HEK293T (cell line): Measurements from ENCODE around the gene MRPL21.
A peak's percentile ranks its signal among the peaks of the same experiment; 100 is the strongest.

ENCODE experiments used
- ARNT ChIP-seq: fragments of 450-650 bp; IDR thresholded peaks from 2 replicates; pipeline ENCODE4 v1.6.1; 2017; ENCODE audit warnings: mild to moderate bottlenecking
- BHLHE40 ChIP-seq: fragments of 450-650 bp; IDR thresholded peaks from 2 replicates; pipeline ENCODE4 v1.6.1; 2016; ENCODE audit warnings: mild to moderate bottlenecking, moderate library complexity, borderline replicate concordance
- CTBP1 ChIP-seq: fragments of 450-650 bp; IDR thresholded peaks from 2 replicates; pipeline ENCODE4 v1.6.1; 2016; ENCODE audit warnings: borderline replicate concordance
- ELF4 ChIP-seq: fragments of 450-650 bp; IDR thresholded peaks from 2 replicates; pipeline ENCODE4 v1.6.1; 2017; ENCODE audit warnings: antibody characterized with exemption
- FOXA1 ChIP-seq: fragments of 450-650 bp; IDR thresholded peaks from 2 replicates; pipeline ENCODE4 v1.6.1; 2016; ENCODE audit warnings: mild to moderate bottlenecking
- FOXK2 ChIP-seq: fragments of 450-650 bp; IDR thresholded peaks from 2 replicates; pipeline ENCODE4 v1.6.1; 2016; ENCODE audit warnings: mild to moderate bottlenecking
- FOXM1 ChIP-seq: fragments of 450-650 bp; IDR thresholded peaks from 2 replicates; pipeline ENCODE4 v1.6.1; 2017; ENCODE audit warnings: mild to moderate bottlenecking, borderline replicate concordance
- HDGF ChIP-seq: fragments of 450-650 bp; IDR thresholded peaks from 2 replicates; pipeline ENCODE4 v1.6.1; 2017; ENCODE audit warnings: antibody characterized with exemption, borderline replicate concordance
- LEF1 ChIP-seq: fragments of 450-650 bp; IDR thresholded peaks from 2 replicates; pipeline ENCODE4 v1.6.1; 2017; ENCODE audit warnings: mild to moderate bottlenecking, borderline replicate concordance
- SP1 ChIP-seq: fragments of 450-650 bp; IDR thresholded peaks from 2 replicates; pipeline ENCODE4 v1.6.1; 2017
- SUZ12 ChIP-seq: fragments of 450-650 bp; IDR thresholded peaks from 2 replicates; pipeline ENCODE4 v1.6.1; 2016; ENCODE audit warnings: mild to moderate bottlenecking
- ZNF384 ChIP-seq: fragments of 450-650 bp; IDR thresholded peaks from 2 replicates; pipeline ENCODE4 v1.6.1; 2016
- TF ChIP-seq, protein P1 (sequence below): fragments of 450-650 bp; IDR thresholded peaks from 2 replicates; pipeline ENCODE4 v1.6.1; 2016

DNA sequence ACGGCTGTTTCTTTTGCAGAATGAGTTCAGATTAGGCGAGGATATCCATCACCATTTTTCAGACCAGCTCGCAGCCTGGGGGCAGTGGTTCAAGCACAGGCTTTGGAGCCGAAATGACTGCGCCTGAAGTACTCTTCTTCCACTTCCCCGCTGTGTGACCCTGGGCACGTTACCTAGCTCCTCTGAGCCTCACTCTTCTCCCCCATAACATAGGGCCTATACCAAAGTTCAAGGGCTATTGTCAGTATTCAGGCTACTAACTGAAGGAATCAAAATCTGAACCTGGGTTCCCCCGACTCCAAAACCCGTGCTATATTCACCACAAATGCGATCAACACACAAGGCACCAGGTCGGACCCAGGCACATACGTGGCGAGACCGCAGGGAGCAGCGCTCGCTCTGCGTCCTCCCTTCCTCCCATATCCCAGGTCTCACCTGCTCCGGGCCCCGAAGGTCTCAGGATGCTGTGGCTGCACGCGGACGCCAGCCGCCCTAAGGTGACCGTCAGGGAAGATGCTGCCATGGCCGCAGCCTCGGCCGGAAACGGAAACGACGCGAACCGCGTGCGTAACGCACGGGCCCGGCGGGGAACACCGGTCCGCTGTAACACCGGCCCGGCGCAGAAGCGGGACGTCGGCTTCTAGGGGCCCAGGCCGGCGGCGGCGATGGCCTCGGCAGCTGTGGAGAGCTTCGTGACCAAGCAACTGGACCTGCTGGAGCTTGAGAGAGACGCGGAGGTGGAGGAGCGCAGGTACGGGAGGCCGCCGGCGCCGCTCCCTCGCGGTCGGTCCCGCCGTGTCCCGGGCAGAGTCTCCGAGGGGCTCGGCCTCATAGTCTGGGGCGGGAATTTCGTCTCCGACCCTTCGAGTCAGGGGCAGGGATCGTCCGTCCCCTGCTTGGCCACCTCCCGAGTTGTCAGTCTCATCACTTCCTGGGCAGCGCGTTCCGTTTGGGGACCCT, at the start of gene MRPL21, which contains the start of gene IGHMBP2:
- TF ChIP-seq BHLHE40 (no peak), FOXA1 (no peak), ZNF384 (no peak), LEF1 (0 out of 2 replicates have a peak, but pooled peaks have one; percentile 46), SUZ12 (no peak), ARNT (peak; percentile 68), SP1 (no peak), FOXK2 (no peak), FOXM1 (peak; percentile 75; the same call in 1 of the 2 replicates), CTBP1 (peak; percentile 95), ELF4 (peak; percentile 66), HDGF (no peak)
- TF ChIP-seq, protein P1, sequence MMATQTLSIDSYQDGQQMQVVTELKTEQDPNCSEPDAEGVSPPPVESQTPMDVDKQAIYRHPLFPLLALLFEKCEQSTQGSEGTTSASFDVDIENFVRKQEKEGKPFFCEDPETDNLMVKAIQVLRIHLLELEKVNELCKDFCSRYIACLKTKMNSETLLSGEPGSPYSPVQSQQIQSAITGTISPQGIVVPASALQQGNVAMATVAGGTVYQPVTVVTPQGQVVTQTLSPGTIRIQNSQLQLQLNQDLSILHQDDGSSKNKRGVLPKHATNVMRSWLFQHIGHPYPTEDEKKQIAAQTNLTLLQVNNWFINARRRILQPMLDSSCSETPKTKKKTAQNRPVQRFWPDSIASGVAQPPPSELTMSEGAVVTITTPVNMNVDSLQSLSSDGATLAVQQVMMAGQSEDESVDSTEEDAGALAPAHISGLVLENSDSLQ = peak; percentile 60
